HG02642 (cell line): ENCODE data around the gene DENND2A.
A peak's percentile ranks its signal among the peaks of the same experiment; 100 is the strongest.
"Not testable (repeated sequence)": the region's sequence is repeated elsewhere in the genome, so short reads cannot be mapped to it uniquely, and the experiment has no call there.

Experiments
- ATAC-seq: cut with Tn5 transposase; IDR thresholded peaks from one replicate; pipeline ENCODE4 v1.9.1; 2021; ENCODE audit warnings: mild to moderate bottlenecking; ENCODE audit not compliant: unreplicated experiment, poor library complexity

DENND2A gene

DNA sequence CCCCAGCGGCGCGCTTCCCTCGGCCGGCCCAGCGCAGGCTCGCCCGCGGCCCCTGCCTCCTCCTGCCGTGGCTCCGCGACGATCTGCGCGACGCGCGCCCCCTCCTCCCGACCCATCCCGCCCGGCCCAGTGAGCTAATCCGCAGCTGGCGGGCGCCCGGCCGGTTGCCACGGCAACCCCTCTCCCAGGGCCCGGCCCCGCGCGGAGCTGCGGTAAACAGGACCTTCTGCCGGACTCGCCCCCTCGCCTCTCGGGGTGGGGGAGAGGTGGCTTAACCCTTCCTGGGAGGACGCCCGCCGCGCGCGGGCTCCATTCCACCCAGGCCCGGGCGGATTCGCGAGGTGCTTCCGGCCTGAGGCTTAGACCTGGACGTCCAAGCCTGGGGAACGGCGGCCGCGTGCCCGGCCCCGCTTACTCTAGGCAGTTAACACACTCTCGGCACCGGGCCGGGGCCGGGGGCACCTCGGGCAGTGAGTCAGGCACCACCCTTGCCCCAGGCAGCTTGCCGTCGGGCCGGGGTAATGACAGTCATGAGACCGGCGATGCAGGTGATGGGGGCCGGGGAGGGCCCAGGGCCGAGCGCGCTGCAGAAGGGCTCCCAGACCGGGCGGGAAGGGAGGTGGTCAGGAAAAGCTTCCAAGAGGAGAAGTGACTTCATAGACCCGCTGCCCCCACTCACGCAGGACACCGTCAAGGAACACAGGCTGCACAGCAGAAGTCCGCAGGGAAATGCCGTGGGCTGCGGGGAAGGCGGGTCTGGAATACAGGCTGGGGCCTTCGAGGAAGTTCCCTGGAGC is at the start of gene DENND2A:
Gene DENND2A (minus strand): TSS at position 87 of the 797 bp plus-strand sequence. CDS start 38,416 bp downstream, outside the sequence.
- no peak for ATAC-seq

GRCh38 chr7:140689199-140690152 is 48.9 kb upstream of the DENND2A start:
- ATAC-seq = no peak

GRCh38 chr7:140688341-140688740 is 47.7 kb upstream of the DENND2A start:
- ATAC-seq = no peak

DNA sequence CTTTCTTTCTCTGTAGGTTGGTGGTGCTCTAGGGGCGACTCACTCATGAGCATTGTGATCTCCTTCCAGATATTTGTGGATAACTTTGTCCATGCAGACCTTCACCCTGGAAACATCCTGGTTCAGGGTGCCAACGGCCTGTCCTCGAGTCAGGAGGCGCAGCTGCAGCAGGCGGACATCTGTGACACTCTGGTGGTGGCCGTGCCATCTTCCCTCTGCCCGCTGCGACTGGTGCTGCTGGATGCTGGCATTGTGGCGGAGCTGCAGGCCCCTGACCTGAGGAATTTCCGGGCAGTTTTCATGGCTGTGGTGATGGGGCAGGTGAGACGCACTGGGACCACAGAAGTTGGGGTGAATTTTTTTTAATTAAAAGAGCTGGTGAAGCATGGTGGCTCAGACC is 46.3 kb upstream of the DENND2A start:
- no peak for ATAC-seq

DNA sequence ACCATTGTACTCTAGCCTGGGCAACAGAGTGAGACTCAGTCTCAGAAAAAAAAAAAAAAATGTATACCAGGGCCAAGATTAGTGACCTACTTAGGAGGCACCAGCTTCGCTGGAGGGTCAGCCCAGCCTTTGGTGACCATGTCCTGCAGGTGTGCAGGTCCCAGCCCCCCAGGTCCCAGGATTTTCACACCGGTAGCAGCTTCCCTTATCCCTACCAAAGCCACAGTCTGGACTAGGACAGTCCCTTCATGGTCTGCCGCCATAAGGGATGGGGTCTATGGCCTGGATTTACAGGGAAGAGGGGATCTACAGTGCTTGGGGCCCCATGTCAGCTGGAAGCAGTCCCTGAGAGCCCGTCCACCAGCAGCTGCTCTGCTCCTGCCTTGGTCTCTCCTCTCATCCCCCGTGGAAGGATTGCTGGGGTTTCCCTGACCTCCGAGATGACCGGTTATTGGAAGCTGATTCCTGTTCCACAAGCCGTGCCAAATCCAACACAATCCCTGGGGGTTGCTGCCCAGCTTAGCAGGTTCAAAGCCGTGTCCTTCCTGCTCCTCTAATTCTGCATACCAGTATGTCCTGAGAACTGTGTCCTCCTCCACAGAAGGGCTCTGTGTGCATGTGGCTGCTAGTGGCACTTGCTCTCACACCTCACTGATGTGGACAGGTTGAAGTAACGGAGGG is 44.9 kb upstream of the DENND2A start:
- no peak for ATAC-seq

DNA sequence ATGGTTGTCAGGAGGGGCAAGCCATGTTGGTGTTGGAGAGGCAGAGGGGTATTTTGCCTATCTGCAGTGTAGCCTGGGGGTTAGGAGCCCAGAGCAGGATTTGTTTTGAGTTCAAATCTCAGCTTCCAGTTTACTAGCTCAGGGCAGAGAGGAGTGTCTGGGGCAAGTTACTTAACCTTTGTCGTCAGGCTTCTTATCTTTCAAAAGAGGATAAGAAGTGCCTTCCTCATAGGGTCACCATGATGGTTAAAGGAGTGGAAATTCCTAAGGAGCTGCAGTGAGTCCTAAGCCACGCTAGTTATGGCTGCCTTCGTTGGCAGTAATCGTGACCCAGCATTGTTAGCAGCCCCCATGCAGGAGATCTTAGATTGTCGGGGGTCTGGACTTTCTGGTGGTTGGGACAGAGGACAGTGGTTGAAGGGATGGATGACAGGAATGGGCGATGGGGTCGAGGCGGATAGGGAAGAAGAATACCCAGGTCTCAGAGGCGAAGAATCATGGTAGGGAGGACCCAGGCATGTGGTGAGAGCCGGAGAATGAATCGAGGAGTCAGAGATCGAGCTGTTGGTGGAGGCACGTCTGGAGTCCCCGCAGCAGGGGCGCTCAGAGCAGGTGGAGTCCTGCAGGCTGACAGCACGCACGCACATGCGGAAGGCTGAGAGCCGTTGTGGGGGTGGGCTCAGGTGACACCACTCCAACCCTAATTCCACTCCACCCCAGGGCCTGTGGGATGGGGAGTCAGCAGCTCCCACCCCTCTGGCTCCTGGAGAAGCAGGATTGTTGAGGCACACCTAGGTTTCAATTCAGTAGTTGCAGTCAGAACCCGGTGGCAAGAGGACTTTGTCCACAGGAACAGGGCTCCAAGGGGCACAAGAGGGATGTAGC is 43.7 kb upstream of the DENND2A start:
- no peak for ATAC-seq

GRCh38 chr7:140683657-140684056 is 43.0 kb upstream of the DENND2A start:
- no peak for ATAC-seq

DNA sequence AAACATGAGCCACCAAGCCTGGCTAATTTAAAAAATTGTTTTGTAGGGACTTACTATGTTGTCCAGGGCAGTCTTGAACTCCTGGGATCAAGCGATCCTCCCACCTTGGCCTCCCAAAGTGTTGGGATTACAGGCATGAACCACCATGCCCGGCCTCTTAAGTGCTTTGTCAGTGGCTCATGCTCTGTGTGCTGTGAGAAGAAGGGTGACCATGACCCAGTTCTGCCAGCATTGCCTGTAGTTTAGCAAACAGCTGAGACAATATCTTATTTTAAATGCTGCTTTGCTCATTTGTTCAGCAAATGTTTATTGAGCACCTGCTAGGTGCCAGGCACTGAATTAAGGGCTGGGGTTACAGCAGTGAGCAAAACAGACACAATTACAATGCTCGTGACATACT is 41.2 kb upstream of the DENND2A start:
- ATAC-seq = no peak

DNA sequence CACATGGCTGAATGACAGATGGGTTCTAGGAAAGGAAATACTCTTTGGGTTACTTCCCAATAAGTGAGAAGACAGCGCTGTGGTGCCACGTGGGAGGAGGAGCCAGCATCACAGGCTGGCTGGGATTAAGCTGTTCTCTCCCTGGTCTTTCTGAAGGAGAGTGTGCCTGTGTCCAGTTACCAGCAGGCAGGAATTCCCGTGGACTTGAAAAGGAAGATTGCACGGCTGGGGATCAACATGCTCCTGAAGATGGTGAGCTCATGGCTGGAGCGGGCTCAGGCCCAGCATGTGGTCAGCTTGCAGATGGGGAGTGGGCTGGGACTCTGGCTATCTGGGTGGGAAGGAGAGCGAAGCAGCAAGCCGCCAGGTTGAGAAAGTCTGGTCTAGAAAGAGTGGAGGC is 40.3 kb upstream of the DENND2A start:
- no peak for ATAC-seq

- no peak for ATAC-seq
Observed at GRCh38 chr7:140679186-140679585, 38.6 kb upstream of the DENND2A start.

GRCh38 chr7:140678816-140679130 is 38.2 kb upstream of the DENND2A start:
- no peak for ATAC-seq

- ATAC-seq = no peak
Observed at GRCh38 chr7:140678081-140678815, 37.6 kb upstream of the DENND2A start.

DNA sequence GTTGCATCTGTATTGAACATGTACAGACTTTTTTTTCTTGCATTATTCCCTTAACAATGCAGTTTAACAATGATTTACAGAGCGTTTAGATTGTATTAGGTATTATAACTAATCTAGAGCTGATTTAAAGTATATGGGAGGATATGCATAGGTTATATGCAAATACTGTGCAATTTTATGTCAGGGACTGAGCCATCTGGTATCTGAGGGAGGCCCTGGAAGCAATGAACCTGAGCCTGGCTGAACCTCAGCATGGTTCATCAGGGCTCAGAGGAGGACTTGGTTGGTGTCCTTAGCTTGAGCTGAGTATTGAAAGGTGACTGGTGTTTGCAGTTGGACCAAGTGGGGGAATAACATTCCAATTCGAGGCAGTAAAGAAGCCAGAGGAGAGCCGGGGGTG is 36.9 kb upstream of the DENND2A start:
- no peak for ATAC-seq

GRCh38 chr7:140676956-140677355 is 36.3 kb upstream of the DENND2A start:
- ATAC-seq = not testable (repeated sequence)

GRCh38 chr7:140676306-140676705 is 35.7 kb upstream of the DENND2A start:
- peak; percentile 39 for ATAC-seq

GRCh38 chr7:140675726-140676125 is 35.1 kb upstream of the DENND2A start:
- ATAC-seq = no peak

DNA sequence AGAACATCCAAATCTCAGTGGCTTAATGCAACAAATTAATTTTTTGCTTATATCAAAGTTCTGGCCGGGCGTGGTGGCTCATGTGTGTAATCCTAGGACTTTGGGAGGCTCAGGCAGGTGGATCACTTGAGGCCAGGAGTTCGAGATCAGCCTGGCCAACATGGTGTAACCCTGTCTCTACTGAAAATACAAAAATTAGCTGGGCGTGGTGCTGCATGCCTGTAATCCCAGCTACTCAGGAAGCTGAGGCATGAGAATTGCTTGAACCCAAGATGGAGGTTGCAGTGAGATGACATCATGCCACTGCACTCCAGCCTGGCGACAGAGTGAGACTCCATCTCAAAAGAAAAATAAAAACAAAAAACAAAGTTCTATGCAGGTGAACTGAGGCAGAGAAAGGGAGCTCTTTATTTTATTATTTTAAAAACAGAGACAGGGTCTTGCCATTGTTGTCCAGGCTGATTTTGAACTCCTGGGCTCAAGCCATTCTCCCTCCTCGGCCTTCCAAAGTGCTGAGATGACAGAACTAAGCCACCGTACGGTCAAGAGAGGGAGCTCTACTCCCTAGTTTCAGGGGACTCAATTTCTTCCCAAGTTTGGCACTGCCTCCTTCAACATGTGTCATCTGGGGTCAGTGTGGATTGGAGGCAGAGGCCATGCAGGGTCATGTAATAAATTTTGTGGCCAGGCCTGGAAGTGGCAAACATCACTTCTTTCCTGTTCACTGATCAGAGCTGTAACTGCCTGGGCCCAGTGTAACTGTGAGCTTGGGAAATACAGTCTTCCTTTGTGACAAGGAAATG is 34.5 kb upstream of the DENND2A start:
- no peak for ATAC-seq

- ATAC-seq = peak; percentile 33
Observed at GRCh38 chr7:140674356-140674800, 33.8 kb upstream of the DENND2A start.
